ENCODE measurements around the gene EIF4E3. TPM values are rescaled to one million over a fixed set of nuclear protein-coding genes. Genes with fewer than 3 reads are reported as not detected.

Gene EIF4E3
- total and polyA plus RNA-seq, 2 of the 13 experiments (the other 11 are each of a cell fraction or from before 2014, with no cell fraction given) = 0.07 to 0.15 TPM

DNA sequence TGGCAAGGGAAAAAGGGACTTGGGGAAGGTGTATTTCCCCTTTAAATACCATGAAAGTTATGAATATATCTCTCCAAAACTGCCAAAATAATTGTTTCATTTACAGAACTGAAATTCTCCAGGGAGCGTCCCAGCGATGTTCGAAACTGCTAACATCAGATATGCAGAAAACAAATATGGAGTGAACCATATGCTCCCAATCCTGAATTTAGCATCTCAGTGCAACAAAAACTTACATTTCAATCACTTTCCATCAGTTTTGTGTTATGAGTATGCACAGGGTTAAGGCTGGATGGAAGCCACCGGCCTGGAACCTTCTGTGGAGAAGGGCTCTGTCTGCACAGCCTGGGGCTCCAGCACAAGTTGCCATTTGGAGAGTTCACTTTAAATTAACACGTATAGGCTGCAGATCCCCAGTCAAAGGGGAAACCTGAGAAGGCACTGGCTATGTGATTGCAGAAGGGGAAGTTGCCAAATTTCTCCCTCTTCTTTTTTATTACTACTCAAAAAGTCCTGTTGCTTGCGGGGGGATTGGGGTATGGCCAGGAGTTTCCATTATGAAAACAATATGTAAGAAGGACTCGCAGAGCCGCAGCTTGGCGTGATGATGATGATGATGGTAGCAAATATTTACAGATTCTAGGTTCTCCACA is 84.7 kb downstream of the EIF4E3 start (continued):
- TF ChIP-seq, protein P1, sequence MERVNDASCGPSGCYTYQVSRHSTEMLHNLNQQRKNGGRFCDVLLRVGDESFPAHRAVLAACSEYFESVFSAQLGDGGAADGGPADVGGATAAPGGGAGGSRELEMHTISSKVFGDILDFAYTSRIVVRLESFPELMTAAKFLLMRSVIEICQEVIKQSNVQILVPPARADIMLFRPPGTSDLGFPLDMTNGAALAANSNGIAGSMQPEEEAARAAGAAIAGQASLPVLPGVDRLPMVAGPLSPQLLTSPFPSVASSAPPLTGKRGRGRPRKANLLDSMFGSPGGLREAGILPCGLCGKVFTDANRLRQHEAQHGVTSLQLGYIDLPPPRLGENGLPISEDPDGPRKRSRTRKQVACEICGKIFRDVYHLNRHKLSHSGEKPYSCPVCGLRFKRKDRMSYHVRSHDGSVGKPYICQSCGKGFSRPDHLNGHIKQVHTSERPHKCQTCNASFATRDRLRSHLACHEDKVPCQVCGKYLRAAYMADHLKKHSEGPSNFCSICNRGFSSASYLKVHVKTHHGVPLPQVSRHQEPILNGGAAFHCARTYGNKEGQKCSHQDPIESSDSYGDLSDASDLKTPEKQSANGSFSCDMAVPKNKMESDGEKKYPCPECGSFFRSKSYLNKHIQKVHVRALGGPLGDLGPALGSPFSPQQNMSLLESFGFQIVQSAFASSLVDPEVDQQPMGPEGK (CRISPR knock-in tag; IDR thresholded peaks at IDR 0.05) = no peak
- TF ChIP-seq ZMAT3 (CRISPR knock-in tag; conservative IDR thresholded peaks at IDR 0.05) (no peak), HOXD1 (CRISPR knock-in tag; IDR thresholded peaks at IDR 0.05) (no peak)
- TF ChIP-seq, protein P2, sequence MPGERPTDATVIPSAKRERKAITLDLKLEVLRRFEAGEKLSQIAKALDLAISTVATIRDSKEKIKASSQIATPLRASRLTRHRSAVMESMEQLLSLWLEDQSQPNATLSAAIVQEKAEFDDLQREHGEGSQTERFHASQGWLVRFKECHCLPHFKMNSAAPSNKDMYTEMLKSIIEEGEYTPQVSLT (CRISPR knock-in tag; IDR thresholded peaks at IDR 0.05; ENCODE audit: borderline replicate concordance, low read depth) = no peak

DNA sequence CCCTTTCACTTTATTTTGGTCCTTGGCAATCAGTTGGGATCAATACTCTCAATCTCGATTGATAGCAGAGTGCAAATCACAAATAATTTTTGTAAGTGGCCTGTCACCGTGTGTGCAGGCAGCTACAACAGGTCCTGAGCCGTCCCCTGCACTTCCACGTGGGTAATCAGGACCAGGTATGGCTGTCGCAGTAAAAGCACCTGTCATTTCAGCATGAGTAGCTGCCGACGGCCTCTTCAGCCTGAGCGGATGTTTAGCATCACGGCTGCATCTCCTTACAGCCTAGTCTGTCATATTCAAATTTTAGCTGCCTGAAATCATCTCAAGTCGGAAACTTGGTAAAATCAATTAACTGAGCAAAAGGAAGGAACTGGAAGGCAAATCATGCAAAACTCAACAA is 88.7 kb downstream of the EIF4E3 start:
- CTCF ChIA-PET (ENCODE audit: low intra/inter-chr PET ratio, low total read pairs) = no interaction called here
- H3K4me3 ChIP-seq (replicated peaks in 1 of 3; ENCODE audit: insufficient read depth in 1 of 3, low read depth in 2 of 3, low read length in 3 of 3) = no peak overlapping the region
- H3K36me3 ChIP-seq (replicated peaks in 1 of 2; ENCODE audit: control insufficient read depth in 1 of 2, insufficient read depth in 2 of 2, low read length in 2 of 2) = no peaks in the 10 kb centered on the region
- no peak for DNase-seq (ENCODE audit: low spot score)
- BruUV-seq (replicated peaks) = no TSS peak
- POLR2A ChIA-PET = no interaction called here
- no peaks in the 10 kb centered on the region for H3K79me2 ChIP-seq (ENCODE audit: insufficient read depth, low read length)
- H2AFZ ChIP-seq (ENCODE audit: low read length) = no peak overlapping the region
- no peak overlapping the region for H3K27ac ChIP-seq (ENCODE audit: extremely low read length, insufficient read depth, low read length)
- ATAC-seq = no peak
- no peak overlapping the region for H3K9ac ChIP-seq (ENCODE audit: insufficient read depth, low read depth, low read length)
- in situ Hi-C loops (cut with HindIII; ENCODE audit: extremely low pct_ligation_motif_present, low pct_unique_long_range_greater_than_20kb) (no loop called here), intact Hi-C loops (cut with micrococcal nuclease; ENCODE audit: unreplicated experiment) (no loop called here)
- 8% methylated on average over 10 of the region's 10 CpGs for WGBS (ENCODE audit: low lambda C conversion rate)
- H3K4me1 ChIP-seq (ENCODE audit: insufficient read depth, low read length) = peaks cover 1% of the 10 kb centered on the region
- H3K4me2 ChIP-seq (ENCODE audit: low read depth, low read length) = no peak overlapping the region
- FAIRE-seq = no peak
- peaks cover 2 to 20% of the 10 kb centered on the region in 2 experiments; a peak in 3 of 5 replicates for H3K27me3 ChIP-seq (ENCODE audit: control insufficient read depth in 1 of 2, insufficient read depth in 2 of 2, low read length in 2 of 2)
- no peaks in the 10 kb centered on the region for H4K20me1 ChIP-seq (ENCODE audit: insufficient read depth, low read length)
- no peaks in the 10 kb centered on the region for H3K9me3 ChIP-seq (ENCODE audit: low read length)
- TF ChIP-seq HNRNPH1 (optimal IDR thresholded peaks at IDR 0.05; ENCODE audit: low read depth, low read length) = no peak
- TF ChIP-seq, protein P3, sequence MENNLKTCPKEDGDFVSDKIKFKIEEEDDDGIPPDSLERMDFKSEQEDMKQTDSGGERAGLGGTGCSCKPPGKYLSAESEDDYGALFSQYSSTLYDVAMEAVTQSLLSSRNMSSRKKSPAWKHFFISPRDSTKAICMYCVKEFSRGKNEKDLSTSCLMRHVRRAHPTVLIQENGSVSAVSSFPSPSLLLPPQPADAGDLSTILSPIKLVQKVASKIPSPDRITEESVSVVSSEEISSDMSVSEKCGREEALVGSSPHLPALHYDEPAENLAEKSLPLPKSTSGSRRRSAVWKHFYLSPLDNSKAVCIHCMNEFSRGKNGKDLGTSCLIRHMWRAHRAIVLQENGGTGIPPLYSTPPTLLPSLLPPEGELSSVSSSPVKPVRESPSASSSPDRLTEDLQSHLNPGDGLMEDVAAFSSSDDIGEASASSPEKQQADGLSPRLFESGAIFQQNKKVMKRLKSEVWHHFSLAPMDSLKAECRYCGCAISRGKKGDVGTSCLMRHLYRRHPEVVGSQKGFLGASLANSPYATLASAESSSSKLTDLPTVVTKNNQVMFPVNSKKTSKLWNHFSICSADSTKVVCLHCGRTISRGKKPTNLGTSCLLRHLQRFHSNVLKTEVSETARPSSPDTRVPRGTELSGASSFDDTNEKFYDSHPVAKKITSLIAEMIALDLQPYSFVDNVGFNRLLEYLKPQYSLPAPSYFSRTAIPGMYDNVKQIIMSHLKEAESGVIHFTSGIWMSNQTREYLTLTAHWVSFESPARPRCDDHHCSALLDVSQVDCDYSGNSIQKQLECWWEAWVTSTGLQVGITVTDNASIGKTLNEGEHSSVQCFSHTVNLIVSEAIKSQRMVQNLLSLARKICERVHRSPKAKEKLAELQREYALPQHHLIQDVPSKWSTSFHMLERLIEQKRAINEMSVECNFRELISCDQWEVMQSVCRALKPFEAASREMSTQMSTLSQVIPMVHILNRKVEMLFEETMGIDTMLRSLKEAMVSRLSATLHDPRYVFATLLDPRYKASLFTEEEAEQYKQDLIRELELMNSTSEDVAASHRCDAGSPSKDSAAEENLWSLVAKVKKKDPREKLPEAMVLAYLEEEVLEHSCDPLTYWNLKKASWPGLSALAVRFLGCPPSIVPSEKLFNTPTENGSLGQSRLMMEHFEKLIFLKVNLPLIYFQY (CRISPR knock-in tag; IDR thresholded peaks at IDR 0.05; ENCODE audit: borderline replicate concordance) = no peak
- no peak for TF ChIP-seq MED8 (CRISPR knock-in tag; IDR thresholded peaks at IDR 0.05; ENCODE audit: insufficient replicate concordance)
- no peak for TF ChIP-seq CREB1 (IDR thresholded peaks at IDR 0.05)
- no peak for TF ChIP-seq CREB1 (CRISPR knock-in tag; IDR thresholded peaks at IDR 0.05)
- TF ChIP-seq POLR2AphosphoS2 (IDR thresholded peaks at IDR 0.05; ENCODE audit: low read depth, low read length) = no peak
- no peak for TF ChIP-seq SCMH1 (CRISPR knock-in tag; IDR thresholded peaks at IDR 0.05; ENCODE audit: borderline replicate concordance)
- TF ChIP-seq, protein P4, sequence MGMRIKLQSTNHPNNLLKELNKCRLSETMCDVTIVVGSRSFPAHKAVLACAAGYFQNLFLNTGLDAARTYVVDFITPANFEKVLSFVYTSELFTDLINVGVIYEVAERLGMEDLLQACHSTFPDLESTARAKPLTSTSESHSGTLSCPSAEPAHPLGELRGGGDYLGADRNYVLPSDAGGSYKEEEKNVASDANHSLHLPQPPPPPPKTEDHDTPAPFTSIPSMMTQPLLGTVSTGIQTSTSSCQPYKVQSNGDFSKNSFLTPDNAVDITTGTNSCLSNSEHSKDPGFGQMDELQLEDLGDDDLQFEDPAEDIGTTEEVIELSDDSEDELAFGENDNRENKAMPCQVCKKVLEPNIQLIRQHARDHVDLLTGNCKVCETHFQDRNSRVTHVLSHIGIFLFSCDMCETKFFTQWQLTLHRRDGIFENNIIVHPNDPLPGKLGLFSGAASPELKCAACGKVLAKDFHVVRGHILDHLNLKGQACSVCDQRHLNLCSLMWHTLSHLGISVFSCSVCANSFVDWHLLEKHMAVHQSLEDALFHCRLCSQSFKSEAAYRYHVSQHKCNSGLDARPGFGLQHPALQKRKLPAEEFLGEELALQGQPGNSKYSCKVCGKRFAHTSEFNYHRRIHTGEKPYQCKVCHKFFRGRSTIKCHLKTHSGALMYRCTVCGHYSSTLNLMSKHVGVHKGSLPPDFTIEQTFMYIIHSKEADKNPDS (CRISPR knock-in tag; IDR thresholded peaks at IDR 0.05) = no peak
- TF ChIP-seq ZNF3 (CRISPR knock-in tag; IDR thresholded peaks at IDR 0.05) = no peak
- TF ChIP-seq ZNF629 (CRISPR knock-in tag; conservative IDR thresholded peaks at IDR 0.05) = no peak
- TF ChIP-seq PHF8 (CRISPR knock-in tag; IDR thresholded peaks at IDR 0.05) = no peak
- TF ChIP-seq FOXK2 (IDR thresholded peaks at IDR 0.05) = no peak

Measured in HepG2 (cell line).